AG09309 (cell line): ENCODE results near the gene NDST1.
"Not testable (repeated sequence)": the region's sequence is repeated elsewhere in the genome, so short reads cannot be mapped to it uniquely, and the experiment has no call there.

ENCODE experiments used
- DNase-seq: peaks from one replicate; pipeline ENCODE4 v3.0.0-alpha.2; 2010; ENCODE audit warnings: low read depth
- H3K4me3 ChIP-seq: 2 replicates; pipeline ENCODE4 v1.5.1; 2011; ENCODE audit warnings: mild to moderate bottlenecking, low read depth, low read length, moderate library complexity; ENCODE audit not compliant: control insufficient read depth
- CTCF ChIP-seq: IDR thresholded peaks from 2 replicates; pipeline ENCODE4 v1.5.1; 2011; ENCODE audit warnings: mild to moderate bottlenecking, low read depth, low read length, inconsistent platforms; ENCODE audit not compliant: insufficient read depth, control insufficient read depth; ENCODE audit errors: missing control alignments

The NDST1 gene

GRCh38 chr5:150468206-150468605 is 39.7 kb upstream of the NDST1 start:
- TF ChIP-seq CTCF, result no peak

DNA sequence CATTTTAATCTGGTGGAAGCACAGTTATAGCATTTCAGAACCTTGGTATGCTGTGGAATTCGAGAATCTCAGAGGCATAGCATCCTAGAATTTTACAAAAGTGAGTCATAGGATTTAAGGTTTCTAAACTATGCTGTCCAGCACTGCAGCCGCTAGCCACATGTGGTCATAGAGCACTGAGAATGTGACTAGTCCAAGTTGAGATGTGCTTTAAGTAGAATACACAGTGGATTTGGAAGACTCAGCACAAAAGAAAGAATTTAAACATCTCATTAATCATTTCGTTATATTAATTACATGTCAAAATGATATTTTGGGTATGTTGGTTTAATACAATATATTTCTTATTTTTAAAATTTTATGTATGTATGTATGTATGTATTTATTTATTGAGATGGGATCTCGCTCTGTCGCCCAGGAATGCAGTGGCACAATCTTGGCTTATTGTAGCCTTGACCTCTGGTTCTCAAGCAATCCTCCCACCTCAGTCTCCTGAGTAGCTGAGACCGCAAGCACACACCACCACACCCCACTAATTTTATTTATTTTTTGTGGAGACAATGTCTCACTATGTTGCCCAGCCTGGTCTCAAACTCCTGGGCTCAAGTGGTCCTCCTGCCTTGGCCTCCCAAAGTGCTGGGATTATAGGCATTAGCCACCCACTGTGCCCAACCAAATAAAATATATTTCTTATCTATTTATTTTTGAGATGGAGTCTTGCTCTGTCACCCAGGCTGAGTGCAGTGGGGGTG is 38.0 kb upstream of the NDST1 start:
- peak; percentile 96 for DNase-seq
- no peak overlapping the region for H3K4me3 ChIP-seq
- TF ChIP-seq CTCF, result no peak

More at GRCh38 chr5:150468206-150468605, 39.7 kb upstream of the NDST1 start:
- H3K4me3 ChIP-seq, result no peak overlapping the region
- no peak for DNase-seq

DNA sequence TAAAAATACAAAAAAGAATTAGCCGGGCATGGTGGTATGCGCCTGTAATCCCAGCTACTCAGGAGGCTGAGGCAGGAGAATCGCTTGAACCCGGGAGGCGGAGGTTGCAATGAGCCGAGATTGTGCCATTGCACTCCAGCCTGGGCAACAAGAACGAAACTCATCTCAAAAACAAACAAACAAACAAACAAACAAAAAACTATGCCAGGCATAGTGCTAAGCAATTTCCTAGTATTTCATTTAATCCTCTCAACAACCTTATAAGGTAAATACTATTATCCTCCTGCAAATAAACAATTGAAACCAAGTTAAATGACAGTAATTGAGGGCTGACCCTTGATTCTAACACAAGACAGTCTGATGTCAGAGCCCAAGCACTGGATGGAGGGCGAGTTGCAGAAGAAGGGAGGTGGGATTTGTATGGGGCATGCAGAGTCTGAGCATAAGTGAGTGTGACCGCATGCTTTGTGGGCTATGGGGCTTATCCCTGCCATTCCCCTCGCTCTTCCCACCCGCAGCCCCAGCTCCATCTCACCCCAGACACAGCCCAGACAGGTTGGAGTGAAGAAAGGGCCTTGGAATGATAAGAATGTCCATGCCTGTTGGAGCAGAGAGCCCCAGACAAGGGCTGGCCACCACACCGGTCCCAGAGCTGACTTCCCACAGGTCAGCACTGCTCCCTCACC is 34.1 kb upstream of the NDST1 start:
- H3K4me3 ChIP-seq, result no peak overlapping the region
- TF ChIP-seq CTCF, result no peak
- no peak for DNase-seq

DNA sequence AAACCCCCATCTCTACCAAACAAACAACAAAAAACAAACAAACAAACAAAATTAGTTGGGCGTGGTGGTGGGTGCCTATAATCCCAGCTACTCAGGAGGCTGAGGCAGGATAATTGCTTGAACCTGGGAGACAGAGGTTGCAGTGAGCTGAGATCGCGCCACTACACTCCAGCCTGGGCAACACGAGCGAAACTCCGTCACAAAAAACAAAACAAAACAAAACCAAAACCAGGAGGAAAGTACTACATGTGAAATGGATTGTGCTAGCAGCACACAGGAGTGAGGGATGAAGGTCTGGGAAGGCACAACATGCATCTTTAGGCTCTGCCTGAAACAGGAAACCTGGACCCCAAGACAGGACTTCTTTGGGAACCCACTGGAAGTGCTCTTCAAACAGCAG is 31.4 kb upstream of the NDST1 start:
- H3K4me3 ChIP-seq, DNase-seq: not testable (repeated sequence)

GRCh38 chr5:150479416-150479815 is 28.5 kb upstream of the NDST1 start:
- DNase-seq, result no peak
- H3K4me3 ChIP-seq, result no peak overlapping the region
- no peak for TF ChIP-seq CTCF

- no peak for TF ChIP-seq CTCF
- no peak for DNase-seq
- no peak overlapping the region for H3K4me3 ChIP-seq
These were observed 26.3 kb upstream of the NDST1 start for GRCh38 chr5:150481708-150481965.

DNA sequence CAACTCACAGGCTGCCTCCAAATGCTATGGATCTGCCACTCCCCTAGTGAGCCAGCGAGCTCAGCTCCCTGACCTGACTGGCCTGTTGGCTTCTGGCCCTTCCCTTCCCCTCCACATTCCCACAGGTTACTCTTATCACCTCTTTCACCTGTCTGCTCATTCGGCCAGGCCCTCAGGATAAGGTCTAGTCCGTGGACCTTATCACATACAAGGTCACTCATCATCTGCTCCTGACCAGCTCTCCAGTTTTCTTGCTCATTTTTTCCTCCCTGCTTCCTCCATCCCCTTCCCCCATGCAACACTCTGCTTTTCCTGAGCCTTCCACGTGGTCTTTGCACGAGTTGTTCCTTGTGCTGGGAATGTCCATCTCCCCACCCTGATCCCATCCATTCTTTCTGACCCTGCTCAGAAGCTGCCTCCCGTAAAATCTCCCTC is 25.9 kb upstream of the NDST1 start:
- no peak overlapping the region for H3K4me3 ChIP-seq
- DNase-seq, result no peak
- no peak for TF ChIP-seq CTCF
